ENCODE data around the gene FBXO46.
"Not testable (repeated sequence)": the region's sequence is repeated elsewhere in the genome, so short reads cannot be mapped to it uniquely, and the experiment has no call there.

FBXO46 gene

GRCh38 chr19:45685045-45685444 is 45.7 kb downstream of the FBXO46 start:
- DNase-seq (ENCODE audit: low read depth, low spot score), result not testable (repeated sequence)

GRCh38 chr19:45682908-45683307 is 47.8 kb downstream of the FBXO46 start:
- no peak for DNase-seq (ENCODE audit: low read depth, low spot score)

GRCh38 chr19:45682117-45682516 is 48.6 kb downstream of the FBXO46 start:
- no peak for DNase-seq (ENCODE audit: low read depth, low spot score)

GRCh38 chr19:45681391-45682015 is 49.2 kb downstream of the FBXO46 start:
- DNase-seq (ENCODE audit: low read depth, low spot score), result peak; percentile 93

GRCh38 chr19:45677351-45678230 is 53.1 kb downstream of the FBXO46 start:
- peak; percentile 79 for DNase-seq (ENCODE audit: low read depth, low spot score)

- DNase-seq (ENCODE audit: low read depth, low spot score), result no peak
Observed at GRCh38 chr19:45676851-45677263, 53.8 kb downstream of the FBXO46 start.

- DNase-seq (ENCODE audit: low read depth, low spot score), result no peak
Observed at GRCh38 chr19:45674946-45675345, 55.8 kb downstream of the FBXO46 start.

- DNase-seq (ENCODE audit: low read depth, low spot score), result peak; percentile 66
Observed at GRCh38 chr19:45670670-45671453, 59.8 kb downstream of the FBXO46 start.

GRCh38 chr19:45668342-45668871 is 62.3 kb downstream of the FBXO46 start:
- DNase-seq (ENCODE audit: low read depth, low spot score), result no peak

- DNase-seq (ENCODE audit: low read depth, low spot score), result peak; percentile 24
Observed at GRCh38 chr19:45667620-45668341, 62.9 kb downstream of the FBXO46 start, which contains the start of gene GIPR. GIPR (plus strand) TSS chr19:45668221; CDS start chr19:45669521, 1,300 bp downstream.

GRCh38 chr19:45664575-45664974 is 66.1 kb downstream of the FBXO46 start:
- no peak for DNase-seq (ENCODE audit: low read depth, low spot score)

GRCh38 chr19:45663800-45664199 is 66.9 kb downstream of the FBXO46 start:
- no peak for DNase-seq (ENCODE audit: low read depth, low spot score)

- no peak for DNase-seq (ENCODE audit: low read depth, low spot score)
Observed at GRCh38 chr19:45660636-45661035, 70.1 kb downstream of the FBXO46 start.
